Kidney (tissue), 14 donors: ENCODE data around the gene TMTC3. TPM values are rescaled to one million over a fixed set of nuclear protein-coding genes. Genes with fewer than 3 reads are reported as not detected.
"Not testable (repeated sequence)": the region's sequence is repeated elsewhere in the genome, so short reads cannot be mapped to it uniquely, and the experiment has no call there.

Experiments
- DNase-seq, 5 donors: peaks; one replicate each; pipeline ENCODE4 v3.0.0-alpha.2; 2013 to 2020
- FAIRE-seq: peaks from 2 replicates; lab custom pipeline; 2012; peaks lifted over from hg19 to GRCh38; lab: Jason Lieb, UNC
- H3K27ac ChIP-seq, 2 donors: one replicate each; pipeline ENCODE4 v1.7.0; 2013; ENCODE audit warnings: low read depth in 2 of 2, low read length in 2 of 2, inconsistent platforms in 1 of 2
- H3K27me3 ChIP-seq: one replicate; pipeline ENCODE4 v1.7.1; 2013; ENCODE audit warnings: low read length, inconsistent platforms; ENCODE audit not compliant: control insufficient read depth, insufficient read depth
- H3K36me3 ChIP-seq, 3 donors: one replicate each; pipeline versions ENCODE4 v1.7.0 to v1.7.1; 2013; ENCODE audit warnings: low read length in 3 of 3, control low read depth in 1 of 3, inconsistent platforms in 1 of 3; ENCODE audit not compliant: insufficient read depth in 3 of 3, control insufficient read depth in 2 of 3
- H3K4me1 ChIP-seq, 3 donors: one replicate each; pipeline versions ENCODE4 v1.7.0 to v1.7.1; 2013; ENCODE audit warnings: low read length in 3 of 3, inconsistent platforms in 1 of 3, low read depth in 1 of 3; ENCODE audit not compliant: control insufficient read depth in 2 of 3, insufficient read depth in 2 of 3
- H3K4me3 ChIP-seq, 3 donors: one replicate each; pipeline versions ENCODE4 v1.7.0 to v1.8.1; 2013; ENCODE audit warnings: low read length in 3 of 3, control low read depth in 1 of 3, inconsistent platforms in 1 of 3
- H3K9ac ChIP-seq, 3 donors: one replicate each; pipeline versions ENCODE4 v1.7.0 to v1.7.1; 2013; ENCODE audit warnings: low read length in 3 of 3, control low read depth in 1 of 3, inconsistent platforms in 1 of 3
- H3K9me3 ChIP-seq, 3 donors: one replicate each; pipeline versions ENCODE4 v1.7.0 to v1.7.1; 2013; ENCODE audit warnings: low read length in 3 of 3, control low read depth in 1 of 3, inconsistent platforms in 1 of 3; ENCODE audit not compliant: control insufficient read depth in 2 of 3, insufficient read depth in 1 of 3
- CTCF ChIP-seq: IDR thresholded peaks from 3 replicates; pipeline ENCODE4 v1.5.1; 2012; ENCODE audit warnings: mild to moderate bottlenecking, moderate library complexity, borderline replicate concordance; ENCODE audit not compliant: insufficient read depth; ENCODE audit errors: extremely low read depth
- intact Hi-C: fragments of 100-400 bp; cut with DNase I; formaldehyde crosslinking; loops from one replicate; pipeline ENCODE4 v1.11.1; 2022
- polyA plus RNA-seq: library from polyadenylated mRNA; stranded (reverse); fragments of 350-450 nt; fragmentation: Illumina TruSeq; extraction: RNeasy Lipid Tissue Mini Kit (QIAGEN cat#74804); gene quantifications from one replicate; pipeline ENCODE4 v1.2.3, GENCODE V29; 2014; ENCODE audit warnings: low read depth, low replicate concordance; ENCODE audit not compliant: insufficient read depth
- total RNA-seq: library from RNA; stranded (reverse); fragmentation: NEBNext Ultra II Directional; extraction: Animal tissue kit (Norgen Biotek cat#: 25700); gene quantifications from one replicate; pipeline ENCODE4 v1.2.1, GENCODE V29; 2021
- donor health status: control.
- donor health status: control.
- donor health status: control.
- donor health status: control.
- donor health status: control.
- donor health status: DM: yes; HTN: yes; CAD: no.
- donor health status: Normal renal cell carcinoma (clear cell type).

TMTC3 gene
- total and polyA plus RNA-seq, 2 donors from 2014 or later = 5.1 to 23.5 TPM

DNA sequence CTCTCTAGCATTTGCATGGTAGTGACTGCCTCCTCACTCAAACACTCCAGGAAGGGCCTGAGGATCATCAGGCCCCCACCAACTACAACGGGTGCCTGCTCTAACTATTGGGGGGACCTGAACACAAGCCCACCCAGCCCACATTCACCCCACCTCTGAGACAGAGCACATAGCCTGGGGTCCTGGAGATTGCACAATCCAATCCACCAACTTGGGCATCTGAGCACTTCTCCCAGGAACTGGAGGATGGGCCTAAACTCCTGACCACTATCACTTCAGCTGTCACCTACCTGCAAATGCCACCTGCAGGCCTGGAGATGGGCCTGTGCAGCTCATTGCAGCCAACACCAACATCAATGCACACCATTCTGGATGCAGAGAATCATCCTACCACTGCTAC, 66.6 kb downstream of the TMTC3 start:
- Histone ChIP-seq H3K4me1 (no peaks in the 10 kb centered on the region), H3K4me3 (no peak overlapping the region), H3K27ac (no peak overlapping the region), H3K36me3 (no peaks in the 10 kb centered on the region), H3K9ac (no peak overlapping the region), H3K9me3 (peaks cover 0 to 10% (median 0%) of the 10 kb centered on the region in 3 donors), H3K27me3 (no peaks in the 10 kb centered on the region)
- DNase-seq (no peak), FAIRE-seq (no peak)
- intact Hi-C loops = no loop called here
- no peak for TF ChIP-seq CTCF

DNA sequence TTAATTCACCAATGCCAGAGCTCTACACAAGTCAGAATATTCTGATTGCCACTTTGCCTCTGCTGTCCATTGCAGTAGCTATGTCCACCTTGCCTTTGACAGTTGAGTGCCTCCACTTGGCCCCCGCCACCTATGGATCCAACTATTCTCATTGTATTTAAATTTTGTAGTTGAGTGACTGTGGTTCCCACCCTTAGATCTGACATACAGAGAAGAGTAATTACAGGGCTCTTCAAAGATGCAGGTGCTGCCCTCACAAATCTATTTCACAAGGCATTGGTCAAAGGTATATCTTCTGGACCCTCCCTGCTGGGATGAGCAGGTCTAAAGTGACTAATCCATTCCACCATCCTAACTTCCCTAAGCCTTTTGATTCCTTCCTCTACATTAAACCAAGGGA, 68.2 kb downstream of the TMTC3 start:
- H3K9ac ChIP-seq, H3K27me3 ChIP-seq, H3K27ac ChIP-seq, intact Hi-C loops, FAIRE-seq, H3K4me3 ChIP-seq, H3K36me3 ChIP-seq, H3K4me1 ChIP-seq, DNase-seq: not testable (repeated sequence)
- peaks cover 0 to 10% (median 0%) of the 10 kb centered on the region in 3 donors for H3K9me3 ChIP-seq

- Histone ChIP-seq H3K4me3 (no peak overlapping the region), H3K36me3 (no peaks in the 10 kb centered on the region), H3K27me3 (no peaks in the 10 kb centered on the region), H3K9ac (no peak overlapping the region), H3K4me1 (no peaks in the 10 kb centered on the region), H3K9me3 (peaks cover 0 to 21% (median 2%) of the 10 kb centered on the region in 3 donors), H3K27ac (no peak overlapping the region)
- TF ChIP-seq CTCF = no peak
- no peak for DNase-seq
- FAIRE-seq = no peak
- intact Hi-C loops = no loop called here
Observed at GRCh38 chr12:88218293-88218692, 76.2 kb downstream of the TMTC3 start.

DNA sequence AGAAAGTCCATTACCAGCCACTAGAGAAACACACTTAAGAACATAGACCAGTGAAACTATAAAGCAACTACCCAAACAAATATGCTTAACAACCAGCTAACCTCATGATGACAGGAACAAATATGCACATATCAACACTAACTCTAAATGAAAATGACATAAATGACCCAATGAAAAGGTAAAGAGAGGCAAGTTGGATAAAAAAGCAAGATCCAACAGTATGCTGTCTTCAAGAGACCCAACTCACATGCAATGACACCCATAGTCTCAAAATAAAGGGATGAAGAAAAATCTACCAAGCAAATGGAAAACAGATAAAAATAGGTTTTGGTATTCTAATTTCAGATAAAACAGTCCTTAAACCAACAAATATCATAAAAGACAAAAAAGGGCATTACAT, 77.8 kb downstream of the TMTC3 start:
- Histone ChIP-seq H3K9me3 (peaks cover 0 to 21% (median 2%) of the 10 kb centered on the region in 3 donors), H3K27ac (no peak overlapping the region), H3K4me1 (no peaks in the 10 kb centered on the region), H3K36me3 (no peaks in the 10 kb centered on the region), H3K27me3 (no peaks in the 10 kb centered on the region), H3K9ac (no peak overlapping the region), H3K4me3 (no peak overlapping the region)
- DNase-seq (no peak), FAIRE-seq (no peak)
- intact Hi-C loops = no loop called here
- TF ChIP-seq CTCF = no peak
